ENCODE measurements around the gene ZNF319. TPM values are rescaled to one million over a fixed set of nuclear protein-coding genes. Genes with fewer than 3 reads are reported as not detected.
A peak's percentile ranks its signal among the peaks of the same experiment; 100 is the strongest.

Gene ZNF319
- total and polyA plus RNA-seq, 2 of the 13 experiments (the other 11 are each of a cell fraction or from before 2014, with no cell fraction given), result 2.4 to 3.6 TPM

- TF ChIP-seq DMTF1 (CRISPR knock-in tag; IDR thresholded peaks at IDR 0.05) (no peak), ZBTB38 (CRISPR knock-in tag; IDR thresholded peaks at IDR 0.05) (no peak), TRAFD1 (CRISPR knock-in tag; IDR thresholded peaks at IDR 0.05; ENCODE audit: borderline replicate concordance) (no peak), HMG20A (CRISPR knock-in tag; IDR thresholded peaks at IDR 0.05; ENCODE audit: borderline replicate concordance) (no peak), PBX2 (CRISPR knock-in tag; IDR thresholded peaks at IDR 0.05) (no peak), FOXO1 (CRISPR knock-in tag; IDR thresholded peaks at IDR 0.05) (no peak), ZNF563 (CRISPR knock-in tag; IDR thresholded peaks at IDR 0.05) (peak; percentile 58; the same call in 1 of the 2 replicates), MXD4 (CRISPR knock-in tag; IDR thresholded peaks at IDR 0.05) (no peak), NFIB (CRISPR knock-in tag; IDR thresholded peaks at IDR 0.05; ENCODE audit: borderline replicate concordance) (no peak), NR2F6 (IDR thresholded peaks at IDR 0.05) (no peak), NR2F6 (CRISPR knock-in tag; IDR thresholded peaks at IDR 0.05) (no peak), SRF (IDR thresholded peaks at IDR 0.05; ENCODE audit: low read depth, low read length) (no peak), MED13 (CRISPR knock-in tag; IDR thresholded peaks at IDR 0.05) (peak; percentile 88), JUNB (CRISPR knock-in tag; IDR thresholded peaks at IDR 0.05; ENCODE audit: borderline replicate concordance) (no peak), CBFB (CRISPR knock-in tag; IDR thresholded peaks at IDR 0.05) (no peak), ZSCAN31 (CRISPR knock-in tag; IDR thresholded peaks at IDR 0.05; ENCODE audit: low read depth) (no peak), ZNF281 (CRISPR knock-in tag; IDR thresholded peaks at IDR 0.05; ENCODE audit: borderline replicate concordance) (peak; percentile 65; the same call in 1 of the 2 replicates), CSRNP2 (CRISPR knock-in tag; conservative IDR thresholded peaks at IDR 0.05; ENCODE audit: low read depth) (no peak), ZNF740 (CRISPR knock-in tag; IDR thresholded peaks at IDR 0.05) (no peak), RFX3 (CRISPR knock-in tag; IDR thresholded peaks at IDR 0.05) (no peak), RORA (CRISPR knock-in tag; IDR thresholded peaks at IDR 0.05) (no peak)
Observed at GRCh38 chr16:58027161-58027915, 26.9 kb upstream of the ZNF319 start (continued).
